ENCODE results near the gene RPS29. TPM values are rescaled to one million over a fixed set of nuclear protein-coding genes. Genes with fewer than 3 reads are reported as not detected.

RPS29 gene
- total and polyA plus RNA-seq, 9 of the 15 experiments (the other 6 are each of a cell fraction or from before 2014, with no cell fraction given) = 1,545 to 5,012 (median 2,448) TPM

GRCh38 chr14:49549881-49550280 lies 36.3 kb downstream of the RPS29 start:
- in situ Hi-C loops (cut with MboI) (no loop called here), intact Hi-C loops (cut with micrococcal nuclease) (loop anchor here (10.0 kb wide), 1 partner anchor 85 kb away; no protein-coding TSS in a partner anchor)
- ChIA-PET CTCF (ENCODE audit: low intra/inter-chr PET ratio) (no interaction called here), POLR2A (interaction anchor here (0.6 to 1.7 kb wide), 2 partner anchors 45 to 55 kb away, joined by 3 to 6 read pairs; no protein-coding TSS in a partner anchor)
- no TSS peak for BruUV-seq (replicated peaks)
- no peak overlapping the region for H3K27ac ChIP-seq (ENCODE audit: extremely low read depth, low read depth, low read length)
- H3K9ac ChIP-seq (ENCODE audit: insufficient read depth in 1 of 2, low read depth in 2 of 2, low read length in 2 of 2) = no peak overlapping the region
- 3% methylated on average over 4 of the region's 4 CpGs for WGBS (ENCODE audit: insufficient coverage, low coverage, missing lambda C conversion rate)
- no peaks in the 10 kb centered on the region for H3K27me3 ChIP-seq (ENCODE audit: control insufficient read depth in 2 of 2, insufficient read depth in 2 of 2, low read length in 2 of 2)
- no peaks in the 10 kb centered on the region for H3K79me2 ChIP-seq (ENCODE audit: control insufficient read depth, insufficient read depth, low read length)
- no peaks in the 10 kb centered on the region for H3K9me1 ChIP-seq (ENCODE audit: control insufficient read depth, insufficient read depth, low read length)
- H2AFZ ChIP-seq (ENCODE audit: low read depth, low read length) = no peak overlapping the region
- H4K20me1 ChIP-seq (replicated peaks; ENCODE audit: control insufficient read depth, insufficient read depth, low read length) = no peaks in the 10 kb centered on the region; the same call in 1 of the 2 replicates
- ATAC-seq (no peak), FAIRE-seq (no peak), DNase-seq (ENCODE audit: extremely low read depth in 1 of 4, low spot score in 3 of 4) (no peak)
- no peak for TF ChIP-seq KDM4B (IDR thresholded peaks at IDR 0.05; ENCODE audit: borderline replicate concordance in 2 of 2, low read depth in 1 of 2)
- TF ChIP-seq HDAC8 (tag; IDR thresholded peaks at IDR 0.05) = no peak
- TF ChIP-seq ZNF165 (CRISPR knock-in tag; IDR thresholded peaks at IDR 0.05; ENCODE audit: borderline replicate concordance) = no peak
- no peak for TF ChIP-seq PURB (CRISPR knock-in tag; IDR thresholded peaks at IDR 0.05; ENCODE audit: low read depth)
- TF ChIP-seq SREBF2 (CRISPR knock-in tag; IDR thresholded peaks at IDR 0.05) = no peak
- TF ChIP-seq RERE (CRISPR knock-in tag; IDR thresholded peaks at IDR 0.05; ENCODE audit: borderline replicate concordance) = no peak
- TF ChIP-seq ZNF134 (CRISPR knock-in tag; conservative IDR thresholded peaks at IDR 0.05) = no peak
- TF ChIP-seq PYGO2 (tag; IDR thresholded peaks at IDR 0.05) = no peak
- no peak for TF ChIP-seq E2F1 (CRISPR knock-in tag; IDR thresholded peaks at IDR 0.05)
- TF ChIP-seq HMG20B (CRISPR knock-in tag; IDR thresholded peaks at IDR 0.05) = no peak
- no peak for TF ChIP-seq ATF1 (CRISPR knock-in tag; IDR thresholded peaks at IDR 0.05)
- TF ChIP-seq ATF1 (tag; IDR thresholded peaks at IDR 0.05) = no peak
- TF ChIP-seq RFX1 (IDR thresholded peaks at IDR 0.05) = no peak; the same call in 1 of the 2 replicates
- H3K4me2 ChIP-seq (ENCODE audit: insufficient read depth, low read length) = no peak overlapping the region
- H3K9me3 ChIP-seq (replicated peaks; ENCODE audit: control insufficient read depth, insufficient read depth, low read depth, low read length) = no peaks in the 10 kb centered on the region
- no peaks in the 10 kb centered on the region for H3K4me1 ChIP-seq (replicated peaks in 1 of 2; ENCODE audit: control insufficient read depth in 2 of 2, insufficient read depth in 2 of 2, low read length in 2 of 2)
- H3K4me3 ChIP-seq = no peak overlapping the region
- H3K36me3 ChIP-seq (ENCODE audit: control insufficient read depth, insufficient read depth, low read length) = no peaks in the 10 kb centered on the region
